Amniotic epithelial cell (primary cell): ENCODE data around the gene KLK1.

ENCODE experiments used
- DNase-seq: peaks from one replicate; pipeline ENCODE4 v3.0.0-alpha.2; 2010; ENCODE audit warnings: low read depth

The KLK1 gene

DNA sequence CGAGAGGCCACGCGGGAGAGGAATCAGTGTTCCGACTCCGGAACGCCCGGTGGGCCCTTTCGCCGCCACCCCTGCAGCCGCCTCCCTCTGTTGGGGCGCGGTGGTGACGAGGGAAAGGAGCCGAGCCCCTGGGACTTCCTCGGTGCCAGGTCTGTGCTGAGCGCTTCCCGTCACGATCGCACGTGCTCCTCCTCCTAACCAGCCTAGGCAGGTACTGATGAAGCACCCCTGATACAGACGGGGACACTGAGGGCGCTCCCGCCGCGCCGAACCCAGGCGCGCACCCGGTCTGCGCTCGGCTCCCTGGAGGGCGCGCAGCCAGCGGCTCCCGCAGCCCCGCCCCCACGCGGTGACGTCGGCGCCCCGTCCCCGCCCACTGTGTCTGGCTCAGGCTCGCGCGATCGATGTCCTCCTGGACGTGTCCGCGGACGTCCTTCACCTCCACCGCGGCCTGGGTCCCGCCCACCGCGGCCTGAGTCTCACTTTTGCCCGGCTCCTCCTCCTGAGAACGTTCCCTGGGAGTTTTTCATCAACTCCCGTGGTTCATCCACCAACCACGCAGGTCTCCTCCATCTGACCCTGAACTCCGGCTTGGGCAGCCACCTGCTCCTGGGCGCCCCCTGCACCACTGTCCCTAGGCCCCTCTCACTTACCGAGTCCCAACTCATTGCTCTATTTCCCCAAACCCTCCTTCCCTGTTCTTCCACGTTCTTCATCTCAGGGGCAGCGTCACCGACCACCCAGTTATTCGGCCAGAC lies 12.4 kb upstream of the KLK1 start:
- peak; percentile 33 for DNase-seq

DNA sequence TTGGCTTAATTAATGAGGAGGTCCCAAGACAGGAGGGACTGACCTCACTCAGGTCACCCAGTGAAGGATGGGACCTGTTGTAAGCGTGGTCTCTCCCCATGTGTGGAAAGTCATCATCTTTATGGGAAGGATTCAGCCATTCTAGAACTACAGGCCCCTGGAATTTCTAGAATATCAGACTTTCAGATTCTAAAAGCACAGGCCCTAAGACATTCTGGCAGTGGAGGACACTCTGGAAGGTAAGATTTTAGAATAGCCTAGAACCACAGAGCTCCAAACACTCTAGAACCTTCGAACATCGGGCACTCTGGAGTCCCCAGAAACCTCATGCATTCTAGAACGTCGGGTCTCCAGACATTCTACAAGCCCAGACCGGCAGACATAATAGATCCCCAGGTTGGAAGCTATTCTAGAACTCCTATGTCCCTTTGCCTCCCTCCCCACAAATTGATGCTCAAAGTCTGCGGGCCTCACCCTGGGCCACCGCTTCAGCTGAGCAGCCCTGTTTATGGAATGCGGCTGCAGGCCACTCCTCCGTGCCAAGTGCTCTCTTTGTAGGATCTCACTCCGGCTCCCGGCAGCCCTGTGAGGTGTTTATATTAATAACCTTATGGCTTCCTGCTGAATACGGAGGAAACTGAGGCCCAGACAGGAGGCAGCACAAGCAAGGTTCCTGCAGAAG lies 11.7 kb upstream of the KLK1 start:
- DNase-seq, result peak; percentile 1

DNA sequence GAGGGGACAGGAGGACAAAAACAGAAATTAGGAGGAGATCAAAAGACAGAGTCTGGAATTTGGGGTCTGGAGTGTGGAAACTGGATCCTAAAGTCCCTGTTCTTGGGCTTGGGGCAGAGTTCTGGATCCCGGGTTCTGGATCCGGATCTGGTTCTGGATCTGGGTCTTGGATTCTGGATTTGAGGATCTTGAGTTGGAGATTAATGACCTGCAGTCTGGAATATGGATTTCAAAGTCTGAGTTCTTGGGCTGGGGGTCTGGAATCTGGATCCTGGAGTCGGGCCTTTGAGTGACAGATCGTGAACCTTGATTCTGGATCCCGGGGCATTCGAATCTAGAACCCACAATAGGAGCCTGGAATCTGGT lies 10.2 kb upstream of the KLK1 start:
- DNase-seq, result no peak

DNA sequence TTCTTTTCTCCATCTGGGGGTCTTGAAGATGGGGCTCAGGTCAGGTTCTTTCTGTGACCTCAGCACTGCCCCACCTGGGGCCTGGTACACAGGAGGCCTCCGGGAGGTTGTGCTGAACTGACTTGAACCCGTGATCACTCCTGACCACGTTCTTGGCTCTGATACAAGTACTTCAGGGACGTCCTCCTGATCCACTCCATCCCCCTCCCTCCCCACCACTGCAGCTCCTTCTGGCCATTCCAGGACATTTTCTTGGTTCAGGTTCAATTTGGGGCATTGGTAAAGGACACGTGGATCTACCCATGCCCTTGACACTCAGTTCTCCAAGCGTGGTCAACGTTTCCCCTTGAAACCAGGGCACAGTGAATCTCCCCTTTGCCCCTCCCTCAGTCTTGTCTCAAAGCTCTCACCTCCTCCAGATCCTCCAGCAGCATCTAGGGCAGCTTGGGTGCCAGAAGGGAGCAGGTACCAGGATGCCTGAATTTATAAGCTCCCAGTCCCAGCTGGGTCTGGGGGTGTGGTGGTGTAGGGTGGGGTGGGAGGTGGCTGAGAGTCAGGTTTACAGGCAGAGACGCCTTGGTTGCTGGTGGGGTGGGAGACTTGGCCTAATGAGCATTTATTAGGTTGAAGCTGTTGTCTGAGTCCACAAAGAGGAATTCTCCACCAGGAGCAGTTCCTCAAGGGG lies 9.7 kb upstream of the KLK1 start, which contains the start of gene KLK15:
Gene KLK15 (minus strand): TSS at position 458 of the 685 bp plus-strand sequence. CDS start 2,082 bp downstream, outside the sequence.
- no peak for DNase-seq

DNA sequence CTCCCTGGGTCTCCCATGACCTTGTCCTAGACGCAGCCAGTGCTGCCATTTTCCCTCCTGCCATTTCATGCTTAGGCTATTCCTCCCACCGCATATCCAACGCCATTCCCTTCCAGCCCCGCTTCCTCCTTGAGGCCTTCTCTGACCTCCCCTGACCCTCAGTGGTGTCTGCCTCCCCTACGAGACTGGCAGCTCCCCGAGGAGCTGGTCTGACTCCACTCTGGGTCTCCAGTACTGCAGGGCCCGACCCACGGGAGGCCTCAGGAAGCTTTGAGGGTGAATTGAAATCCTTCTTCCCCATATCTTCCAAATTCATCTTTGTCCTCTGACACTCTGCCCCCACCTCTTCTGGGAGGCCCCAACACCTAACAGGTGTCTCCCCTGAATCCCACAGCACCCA lies 9.1 kb upstream of the KLK1 start:
- no peak for DNase-seq

DNA sequence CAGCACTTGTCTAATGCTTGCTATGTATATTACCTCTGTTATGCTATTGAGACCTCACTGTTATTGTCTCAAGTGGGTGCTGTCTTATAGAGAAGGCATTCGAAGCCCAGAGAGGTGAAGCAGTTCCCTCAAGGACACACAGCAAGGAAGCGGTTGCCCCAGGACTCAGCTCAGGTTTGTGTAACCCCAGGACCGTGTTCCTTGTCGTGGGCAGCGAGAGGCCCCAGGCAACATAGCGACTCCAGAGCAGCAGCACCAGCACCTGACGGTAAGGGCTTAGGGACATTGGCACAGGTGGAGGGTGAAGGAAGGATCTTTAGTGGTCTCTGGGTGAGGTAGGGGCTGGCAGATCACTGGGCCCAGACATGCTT lies 7.4 kb upstream of the KLK1 start:
- no peak for DNase-seq

DNA sequence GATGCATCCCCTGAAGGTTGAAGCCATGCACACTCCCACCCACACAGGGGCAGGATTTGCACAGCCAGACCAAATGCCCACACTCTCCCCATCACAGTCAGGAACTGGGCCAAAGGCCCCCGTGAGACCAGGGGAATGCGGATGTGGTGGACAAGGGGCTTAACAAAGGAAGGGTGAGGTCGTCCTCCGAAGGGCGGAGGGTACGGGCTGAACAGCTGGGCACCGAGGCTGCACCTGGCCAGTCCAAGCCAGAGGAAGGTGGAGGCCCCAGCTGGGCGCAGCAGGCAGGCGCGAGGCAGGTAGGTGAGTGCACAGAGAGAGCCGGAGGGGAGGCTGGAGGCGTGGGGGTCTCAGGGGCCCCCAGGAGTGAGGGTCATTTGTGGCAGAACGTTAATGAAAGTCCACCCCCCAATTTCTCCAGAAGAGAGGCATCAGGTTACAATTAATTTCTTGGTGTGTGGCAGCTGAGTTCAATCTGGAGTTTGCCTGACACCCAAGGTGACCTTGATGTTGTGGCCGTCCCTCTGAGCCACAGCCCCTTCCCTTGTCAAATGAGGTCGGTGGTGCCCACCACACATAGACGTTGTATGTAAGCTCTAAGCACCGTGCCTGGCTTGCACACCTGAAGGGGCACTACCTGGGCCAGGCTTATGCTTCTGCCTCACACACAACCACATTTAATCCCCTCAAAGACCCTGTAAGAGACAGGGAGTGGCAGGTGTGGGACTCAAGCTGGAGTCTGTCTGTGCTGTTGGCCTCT lies 6.9 kb upstream of the KLK1 start:
- DNase-seq, result no peak

DNA sequence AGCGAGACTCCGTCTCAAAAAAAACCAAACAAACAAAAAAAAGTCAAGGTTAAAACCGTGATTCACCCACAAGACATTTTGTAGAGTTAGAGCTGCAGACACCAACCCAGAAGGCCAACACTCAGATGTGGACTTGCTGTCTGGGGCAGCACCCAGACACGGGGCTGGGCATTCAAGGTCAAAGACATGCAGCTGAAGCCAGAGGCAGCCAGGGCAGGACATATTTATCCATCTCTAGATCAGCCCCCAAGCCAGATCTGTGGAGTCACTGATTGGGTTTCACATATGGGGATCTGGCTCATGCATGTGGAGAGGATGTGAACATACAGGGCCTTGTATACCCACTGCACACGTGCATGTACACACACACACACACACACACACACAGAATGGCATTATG lies 6.2 kb upstream of the KLK1 start:
- DNase-seq, result peak; percentile 5

DNA sequence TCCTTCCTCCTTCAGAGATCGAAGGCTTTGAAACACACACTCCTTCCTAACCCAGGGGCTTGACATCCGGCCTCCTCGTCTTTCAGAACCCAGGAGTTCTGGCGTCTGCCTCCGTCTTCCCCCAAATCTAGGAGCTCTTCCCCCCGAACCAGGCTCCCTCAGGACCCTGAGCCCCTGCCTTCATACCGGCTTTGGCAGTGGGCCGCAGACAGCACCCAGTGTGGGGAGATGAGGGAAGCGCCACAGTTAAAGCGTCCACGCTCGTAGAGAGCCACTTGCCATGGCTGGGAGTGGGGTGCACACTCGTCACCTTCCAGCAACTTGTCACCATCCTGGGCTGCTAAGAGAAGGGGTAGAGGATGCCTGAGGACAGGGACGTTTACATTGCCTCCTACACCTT lies 3.9 kb upstream of the KLK1 start:
- DNase-seq, result no peak

DNA sequence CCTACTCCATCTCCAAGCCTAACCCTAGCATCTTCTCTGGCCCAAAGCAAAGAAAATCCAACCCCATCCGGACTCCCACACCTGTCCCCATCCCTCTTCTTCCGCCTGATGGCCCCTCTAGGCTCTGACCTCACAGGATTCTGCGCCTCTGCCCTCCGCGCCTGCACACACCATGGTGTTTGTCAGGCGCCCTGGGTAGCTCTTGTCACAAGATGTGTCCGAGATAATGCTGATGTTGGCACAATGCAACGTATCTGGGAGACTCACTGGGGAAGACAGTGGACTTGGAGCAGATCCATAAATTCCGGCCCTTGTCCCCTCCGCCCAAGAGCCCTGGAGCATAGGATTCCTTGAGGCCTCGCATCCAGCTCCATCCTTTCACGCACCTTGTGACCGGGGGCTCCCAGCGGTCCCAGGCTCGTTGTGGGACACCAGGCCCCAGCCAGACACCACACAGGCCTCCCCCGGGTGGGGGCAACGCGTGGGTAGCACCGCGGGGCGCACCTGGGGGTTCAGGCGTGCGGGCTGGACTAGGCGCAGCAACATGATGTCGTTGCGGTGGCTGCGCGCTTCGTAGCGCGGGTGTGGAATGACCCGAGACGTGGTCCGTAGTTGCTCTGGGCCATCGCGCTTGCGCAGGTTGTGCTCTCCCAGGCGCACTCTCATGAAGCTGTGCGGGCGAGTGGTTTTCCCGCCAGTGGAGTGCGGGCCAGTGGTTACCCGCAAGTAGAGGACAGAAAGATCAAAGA lies 3.1 kb upstream of the KLK1 start:
- no peak for DNase-seq

DNA sequence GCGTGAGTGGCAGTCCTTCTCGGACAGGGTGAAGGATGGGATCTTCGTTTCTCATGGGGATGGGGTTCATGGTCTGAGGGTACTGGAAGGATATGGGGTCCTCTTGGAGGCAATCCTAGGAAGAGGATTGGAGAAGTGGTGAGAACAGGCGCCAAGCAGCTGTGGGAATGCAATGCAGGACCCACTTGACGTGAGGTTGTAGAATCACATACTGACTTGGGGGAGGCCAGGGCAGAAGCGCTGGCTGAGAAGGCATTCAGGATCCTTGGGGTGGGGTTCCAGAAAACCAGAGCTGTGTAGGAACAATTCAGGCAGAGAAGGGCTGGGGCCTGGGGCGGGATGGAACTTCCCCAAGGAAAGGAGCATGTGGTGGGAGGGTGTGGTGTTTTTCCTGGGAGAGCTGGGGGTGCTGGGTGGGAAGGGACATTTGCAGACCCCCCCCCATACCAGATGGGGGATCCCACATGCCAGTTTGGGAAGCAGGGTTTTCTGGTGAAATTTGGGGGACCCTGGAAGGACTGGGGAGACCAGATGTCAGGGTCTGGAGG lies 852 bp downstream of the KLK1 start:
- no peak for DNase-seq

DNA sequence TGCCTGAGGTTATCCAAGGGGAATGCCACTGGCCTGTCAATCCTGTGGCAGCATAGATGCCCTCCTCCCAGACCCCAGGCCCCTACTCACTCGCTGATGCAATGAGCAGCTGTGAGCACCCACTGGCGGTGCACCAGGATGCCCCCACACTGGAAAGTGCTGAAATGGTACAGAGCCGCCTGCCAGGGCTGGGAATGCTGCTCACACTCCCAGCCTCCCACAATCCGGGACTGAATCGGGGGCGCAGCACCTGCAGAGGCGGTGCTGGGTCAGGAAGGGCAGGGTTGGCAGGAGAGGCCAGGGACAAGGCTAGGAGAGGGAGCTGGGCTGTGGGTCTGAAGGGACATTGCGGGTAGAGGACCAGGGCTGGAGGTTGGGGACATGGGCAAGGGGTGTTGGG lies 2.0 kb downstream of the KLK1 start:
- DNase-seq, result no peak

DNA sequence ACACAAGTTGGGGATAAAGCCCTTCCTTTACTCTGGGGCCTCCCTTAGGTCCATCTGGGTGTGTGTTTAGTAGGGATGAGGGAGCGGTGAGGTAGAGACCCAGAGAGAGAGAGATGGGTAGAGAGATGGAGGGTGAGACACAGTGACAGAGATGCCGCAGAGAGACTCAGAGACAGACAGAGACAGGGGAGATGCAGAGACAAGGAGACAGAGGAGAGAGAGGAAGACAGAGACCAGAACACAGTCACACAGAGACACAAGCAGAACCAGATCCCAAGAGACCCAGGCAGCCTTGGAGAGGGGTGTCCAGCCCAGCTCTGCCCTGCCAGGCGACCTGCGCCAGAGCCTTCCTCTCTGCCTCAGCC lies 2.4 kb downstream of the KLK1 start:
- no peak for DNase-seq

DNA sequence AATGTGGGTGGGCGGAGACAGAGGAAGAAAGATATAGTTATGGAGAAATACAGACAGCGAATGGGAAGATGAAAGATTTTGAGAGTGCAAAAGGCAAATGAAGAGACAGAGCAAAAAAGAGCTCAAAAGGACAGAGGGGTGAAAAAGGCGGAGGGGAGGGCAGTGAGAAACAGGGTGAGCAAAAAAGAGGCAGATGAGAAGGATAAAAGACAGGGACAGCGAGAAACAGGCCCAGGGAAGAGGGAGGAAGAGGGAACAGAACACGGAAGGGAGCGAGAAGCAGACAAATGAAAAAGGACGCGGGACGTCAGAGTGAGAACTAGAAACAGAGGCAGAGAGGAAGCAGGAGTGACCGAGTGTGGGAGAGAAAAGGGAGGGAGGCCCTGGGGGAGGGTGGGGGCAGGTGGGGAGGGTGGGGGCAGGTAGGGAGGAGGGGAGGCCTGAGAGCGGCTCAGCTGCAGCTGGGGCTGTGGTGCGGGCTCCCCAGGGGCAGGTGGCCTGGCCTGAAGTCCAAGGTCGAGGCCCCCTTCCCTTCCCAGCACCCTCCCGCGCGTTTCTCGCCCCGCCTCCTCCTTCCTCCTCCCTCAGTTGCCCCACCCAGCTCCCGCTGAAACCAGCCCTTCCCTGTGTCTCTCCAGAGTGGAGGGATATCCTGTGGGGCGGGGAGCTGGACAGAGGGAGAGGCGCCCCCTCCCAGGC lies 2.9 kb downstream of the KLK1 start:
- no peak for DNase-seq

DNA sequence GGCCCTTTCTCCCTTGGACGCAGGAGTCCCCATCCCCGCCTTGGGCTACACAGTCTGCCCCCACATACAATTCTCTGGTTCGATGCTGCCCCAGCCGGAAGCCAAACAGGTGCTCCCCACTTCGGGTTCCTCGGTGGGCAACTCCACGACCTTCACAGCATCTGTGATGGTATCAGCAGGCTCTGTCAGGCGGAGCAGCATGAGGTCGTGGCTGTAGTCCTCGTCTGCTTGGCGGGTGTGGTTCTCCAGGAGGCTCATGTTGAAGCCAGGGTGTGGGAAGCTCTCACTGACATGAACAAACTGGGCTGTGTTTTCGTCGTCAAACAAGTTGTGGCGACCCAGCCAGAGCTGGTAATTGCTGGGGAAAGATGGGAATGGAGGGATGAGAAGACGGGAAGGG lies 3.5 kb downstream of the KLK1 start:
- no peak for DNase-seq

DNA sequence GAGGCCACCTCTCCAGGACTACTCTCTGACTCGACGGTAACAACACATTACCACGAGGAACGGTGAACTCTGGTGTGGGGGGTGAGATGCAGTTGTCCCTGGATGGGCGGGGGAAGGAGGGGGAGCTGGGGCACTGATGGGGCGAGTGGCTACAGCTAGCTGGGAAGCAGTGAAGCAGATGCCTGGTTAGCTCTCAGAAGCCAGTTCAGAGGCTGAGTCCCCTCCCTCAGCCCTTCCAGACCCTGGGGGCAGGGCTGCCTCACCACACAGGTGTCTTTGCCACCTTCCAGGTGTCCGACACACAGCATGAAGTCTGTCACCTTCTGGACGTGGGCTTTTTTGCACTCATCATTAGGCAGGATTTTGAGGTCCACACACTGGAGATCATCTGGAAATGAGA lies 4.0 kb downstream of the KLK1 start:
- DNase-seq, result no peak

DNA sequence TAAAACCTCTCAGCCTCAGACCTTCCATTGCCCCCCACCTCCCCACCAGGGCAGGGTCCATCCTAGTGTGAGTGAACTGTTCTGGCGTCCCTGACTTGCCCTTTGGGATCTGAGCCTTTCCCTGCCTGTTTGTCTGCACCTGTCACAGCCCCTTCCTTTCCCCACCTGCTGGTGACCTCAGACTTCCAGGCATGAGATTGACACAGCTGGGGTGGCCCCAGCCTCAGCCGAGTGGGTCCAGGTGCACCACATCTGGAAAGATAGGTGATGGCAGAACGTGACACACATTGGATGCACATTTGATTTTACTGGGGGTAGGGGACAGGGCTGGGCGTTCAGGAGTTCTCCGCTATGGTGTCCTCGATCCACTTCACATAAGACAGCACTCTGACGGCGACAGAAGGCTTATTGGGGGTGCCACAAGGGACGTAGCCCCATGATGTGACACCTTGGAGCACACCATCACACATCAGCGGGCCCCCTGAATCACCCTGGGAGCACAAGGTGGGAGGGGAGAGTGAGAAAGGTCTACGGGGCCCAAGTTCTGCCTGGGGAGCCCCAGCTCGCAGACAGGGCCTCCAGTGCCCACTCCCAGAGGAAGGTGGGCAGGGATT lies 4.6 kb downstream of the KLK1 start:
- no peak for DNase-seq

DNA sequence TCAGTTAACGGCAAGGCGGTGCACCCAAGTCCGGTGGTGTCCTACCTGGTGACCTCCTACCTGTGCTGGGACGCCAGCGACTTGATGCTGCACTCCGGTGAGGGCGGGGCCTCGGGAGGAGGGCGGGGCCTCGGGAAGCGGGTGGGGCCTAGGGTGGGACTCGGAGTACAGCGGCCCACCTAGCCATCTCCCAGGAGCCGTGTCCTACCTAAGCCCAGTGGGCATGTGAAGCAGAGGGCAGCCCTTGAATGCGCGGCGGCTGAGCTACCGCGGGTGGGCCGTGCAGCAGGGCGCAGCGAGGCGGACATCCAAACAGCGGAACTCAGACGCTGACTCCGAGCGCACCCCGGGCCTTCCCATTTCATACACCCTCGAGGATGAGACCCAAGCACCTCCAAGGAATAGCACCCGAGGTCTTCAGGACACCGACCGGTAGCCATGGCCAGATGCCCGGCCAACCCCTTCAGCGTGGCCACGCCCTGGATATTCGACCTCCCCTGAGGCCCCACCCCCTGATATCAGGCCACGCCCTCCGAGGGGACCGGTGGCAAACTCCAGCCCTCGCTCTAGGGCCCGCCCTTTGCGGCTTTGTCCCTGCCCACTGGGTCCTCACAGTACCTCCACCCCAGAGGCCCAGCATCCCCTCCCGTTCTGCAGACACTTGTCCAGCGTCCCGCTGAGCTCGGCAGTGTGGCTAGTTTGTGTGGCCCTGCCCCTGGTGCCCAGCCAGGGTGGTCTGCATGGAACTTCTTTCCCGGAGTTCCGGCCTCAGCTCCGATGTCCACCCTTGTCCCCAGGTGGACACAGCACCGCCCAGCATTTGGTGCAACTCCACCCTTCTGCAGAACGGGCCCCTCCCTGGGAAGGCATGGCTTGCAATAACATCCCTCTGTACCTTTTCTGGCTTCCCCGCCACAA lies 5.4 kb downstream of the KLK1 start:
- no peak for DNase-seq

DNA sequence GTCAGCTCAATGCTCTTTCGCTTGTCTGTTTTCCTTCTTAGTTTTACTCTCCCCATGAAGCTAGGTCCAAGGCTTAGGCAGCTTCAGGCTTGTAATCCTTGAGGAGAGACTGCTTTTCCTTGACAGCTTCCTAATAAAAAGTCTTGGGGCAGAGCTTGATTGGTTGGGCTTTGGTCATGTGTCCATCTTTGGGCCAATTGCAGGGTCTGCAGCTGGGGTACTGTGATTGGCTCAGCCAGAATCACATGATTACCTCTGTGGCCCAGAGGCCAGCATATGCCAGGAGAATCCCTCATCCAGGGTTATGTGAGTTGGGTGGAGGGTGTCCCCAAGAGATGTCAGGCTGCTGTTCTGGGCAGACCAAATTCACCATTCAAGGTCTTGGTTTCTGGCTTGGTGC lies 8.1 kb downstream of the KLK1 start:
- DNase-seq, result no peak
